NT2/D1 (cell line): Measurements from ENCODE around the gene ATRIP.

Experiments used
- DNase-seq: peaks from one replicate; pipeline ENCODE4 v3.0.0-alpha.2; 2011; ENCODE audit warnings: low read depth, low spot score
- H3K27me3 ChIP-seq: 2 replicates; pipeline ENCODE4 v1.6.0; 2011; ENCODE audit warnings: mild to moderate bottlenecking; ENCODE audit not compliant: insufficient read length, insufficient read depth
- H3K36me3 ChIP-seq: 2 replicates; pipeline ENCODE4 v1.6.1; 2011; ENCODE audit warnings: mild to moderate bottlenecking, low read length, mixed read lengths; ENCODE audit not compliant: insufficient read depth, insufficient read length
- H3K4me1 ChIP-seq: 2 replicates; pipeline ENCODE4 v1.5.1; 2011; ENCODE audit not compliant: insufficient read depth, insufficient read length
- H3K4me3 ChIP-seq: 2 replicates; pipeline ENCODE4 v1.5.1; 2011; ENCODE audit warnings: low read depth; ENCODE audit not compliant: insufficient read length
- H3K9ac ChIP-seq: 2 replicates; pipeline ENCODE4 v1.6.0; 2011; ENCODE audit warnings: low read depth; ENCODE audit not compliant: insufficient read length
- H3K9me3 ChIP-seq: 2 replicates; pipeline ENCODE4 v1.5.1; 2011; ENCODE audit warnings: mild to moderate bottlenecking, low read length; ENCODE audit not compliant: insufficient read depth
- SUZ12 ChIP-seq: IDR thresholded peaks from 2 replicates; pipeline ENCODE4 v1.6.1; 2011; ENCODE audit not compliant: insufficient read length, insufficient read depth; ENCODE audit errors: extremely low read depth
- YY1 ChIP-seq: IDR thresholded peaks from 2 replicates; pipeline ENCODE4 v1.6.1; 2011; ENCODE audit not compliant: insufficient read length, insufficient read depth
- ZNF274 ChIP-seq: IDR thresholded peaks from 2 replicates; pipeline ENCODE4 v1.6.1; 2011; ENCODE audit warnings: mild to moderate bottlenecking, low read depth, low read length

The ATRIP gene

GRCh38 chr3:48464713-48465221 lies 18.2 kb downstream of the ATRIP start:
- DNase-seq = no peak
- Histone ChIP-seq H3K9ac (peak overlapping the region; percentile 52), H3K36me3 (peaks cover 91% of the 10 kb centered on the region), H3K27me3 (no peaks in the 10 kb centered on the region), H3K4me3 (no peak overlapping the region), H3K9me3 (no peaks in the 10 kb centered on the region), H3K4me1 (peaks cover 35% of the 10 kb centered on the region)
- TF ChIP-seq ZNF274 = no peak
- TF ChIP-seq SUZ12 = no peak
- no peak for TF ChIP-seq YY1

- Histone ChIP-seq H3K36me3 (peaks cover 90% of the 10 kb centered on the region), H3K9ac (peak overlapping the region; percentile 52), H3K9me3 (no peaks in the 10 kb centered on the region), H3K4me1 (peaks cover 35% of the 10 kb centered on the region), H3K27me3 (no peaks in the 10 kb centered on the region), H3K4me3 (no peak overlapping the region)
- TF ChIP-seq ZNF274 = no peak
- no peak for TF ChIP-seq YY1
- no peak for TF ChIP-seq SUZ12
- DNase-seq = no peak
These were observed 18.6 kb downstream of the ATRIP start for GRCh38 chr3:48465237-48465530.

- peaks cover 87% of the 10 kb centered on the region for H3K36me3 ChIP-seq
- DNase-seq = peak; percentile 97
- peak overlapping the region; percentile 65 for H3K9ac ChIP-seq
- no peaks in the 10 kb centered on the region for H3K27me3 ChIP-seq
- H3K9me3 ChIP-seq = no peaks in the 10 kb centered on the region
- no peak overlapping the region for H3K4me3 ChIP-seq
- peaks cover 35% of the 10 kb centered on the region for H3K4me1 ChIP-seq
- no peak for TF ChIP-seq ZNF274
- no peak for TF ChIP-seq YY1
- no peak for TF ChIP-seq SUZ12
These were observed 19.2 kb downstream of the ATRIP start for GRCh38 chr3:48465531-48466378.

GRCh38 chr3:48466386-48467109 lies 20.0 kb downstream of the ATRIP start:
- no peak for DNase-seq
- no peaks in the 10 kb centered on the region for H3K9me3 ChIP-seq
- TF ChIP-seq ZNF274 (no peak), SUZ12 (no peak), YY1 (no peak)
- H3K4me1 ChIP-seq = peaks cover 35% of the 10 kb centered on the region
- no peaks in the 10 kb centered on the region for H3K27me3 ChIP-seq
- peak overlapping the region; percentile 65 for H3K9ac ChIP-seq
- H3K36me3 ChIP-seq = peaks cover 79% of the 10 kb centered on the region
- no peak overlapping the region for H3K4me3 ChIP-seq

GRCh38 chr3:48467110-48467454 lies 20.5 kb downstream of the ATRIP start:
- peaks cover 35% of the 10 kb centered on the region for H3K4me1 ChIP-seq
- no peak for TF ChIP-seq YY1
- no peak for TF ChIP-seq ZNF274
- TF ChIP-seq SUZ12 = no peak
- no peak for DNase-seq
- peaks cover 77% of the 10 kb centered on the region for H3K36me3 ChIP-seq
- H3K27me3 ChIP-seq = no peaks in the 10 kb centered on the region
- H3K4me3 ChIP-seq = no peak overlapping the region
- H3K9ac ChIP-seq = peak overlapping the region; percentile 6
- no peaks in the 10 kb centered on the region for H3K9me3 ChIP-seq

GRCh38 chr3:48467473-48468267 lies 21.1 kb downstream of the ATRIP start:
- no peak overlapping the region for H3K4me3 ChIP-seq
- H3K4me1 ChIP-seq = peaks cover 35% of the 10 kb centered on the region
- H3K9ac ChIP-seq = no peak overlapping the region
- no peaks in the 10 kb centered on the region for H3K9me3 ChIP-seq
- DNase-seq = no peak
- no peaks in the 10 kb centered on the region for H3K27me3 ChIP-seq
- TF ChIP-seq YY1 = no peak
- TF ChIP-seq SUZ12 = no peak
- peaks cover 75% of the 10 kb centered on the region for H3K36me3 ChIP-seq

- Histone ChIP-seq H3K4me1 (peaks cover 35% of the 10 kb centered on the region), H3K27me3 (no peaks in the 10 kb centered on the region), H3K36me3 (peaks cover 68% of the 10 kb centered on the region), H3K9me3 (no peaks in the 10 kb centered on the region), H3K4me3 (no peak overlapping the region), H3K9ac (no peak overlapping the region)
- DNase-seq = no peak
- TF ChIP-seq ZNF274 (no peak), YY1 (no peak), SUZ12 (no peak)
These were observed 21.8 kb downstream of the ATRIP start for GRCh38 chr3:48468329-48468731.
